HG02623 (cell line): Measurements from ENCODE around the gene NFIX.

Experiments used
- ATAC-seq: cut with Tn5 transposase; IDR thresholded peaks from one replicate; pipeline ENCODE4 v1.9.1; 2021; ENCODE audit warnings: moderate library complexity; ENCODE audit not compliant: unreplicated experiment

The NFIX gene

DNA sequence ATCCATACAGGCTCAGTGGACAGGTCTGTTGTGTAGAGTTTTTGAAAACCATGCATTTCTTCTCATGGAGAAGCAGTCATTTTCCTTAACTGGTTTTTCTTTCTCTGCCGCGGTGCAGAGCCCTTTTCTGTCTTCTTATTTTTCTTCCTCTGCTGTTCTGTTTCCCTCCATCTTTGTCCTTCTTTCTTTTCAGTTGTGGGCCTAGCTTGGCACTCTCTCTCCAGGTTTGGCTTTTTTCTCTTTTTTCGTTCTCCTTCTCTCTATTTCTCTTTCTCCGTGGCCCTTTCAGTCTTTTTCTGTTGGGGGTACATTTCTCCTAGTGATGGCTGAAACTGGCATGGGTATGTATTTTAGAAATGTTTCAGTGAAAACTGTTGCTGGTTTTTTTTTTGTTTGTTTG, 24.1 kb downstream of the NFIX start:
- no peak for ATAC-seq

DNA sequence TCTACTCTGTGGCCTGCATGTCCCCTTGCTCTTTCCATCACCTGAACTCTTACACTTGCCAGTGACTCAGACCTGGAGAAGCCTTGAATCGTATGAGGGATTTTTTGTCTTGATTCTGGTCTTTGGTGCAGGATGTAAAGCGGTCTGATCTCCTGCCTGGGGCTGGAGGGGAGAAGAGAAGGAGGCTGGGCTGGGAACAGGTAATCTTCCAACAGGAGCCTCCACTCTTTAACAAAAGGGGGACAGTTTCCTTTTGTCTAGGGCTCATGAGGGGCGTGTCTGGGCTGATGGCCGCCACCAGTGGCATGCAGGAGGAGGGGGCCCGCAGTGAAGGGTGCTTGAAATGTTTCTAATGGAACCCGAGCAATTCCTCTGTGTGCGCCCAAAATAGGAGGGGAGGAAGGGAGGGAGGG, 24.7 kb downstream of the NFIX start:
- no peak for ATAC-seq

DNA sequence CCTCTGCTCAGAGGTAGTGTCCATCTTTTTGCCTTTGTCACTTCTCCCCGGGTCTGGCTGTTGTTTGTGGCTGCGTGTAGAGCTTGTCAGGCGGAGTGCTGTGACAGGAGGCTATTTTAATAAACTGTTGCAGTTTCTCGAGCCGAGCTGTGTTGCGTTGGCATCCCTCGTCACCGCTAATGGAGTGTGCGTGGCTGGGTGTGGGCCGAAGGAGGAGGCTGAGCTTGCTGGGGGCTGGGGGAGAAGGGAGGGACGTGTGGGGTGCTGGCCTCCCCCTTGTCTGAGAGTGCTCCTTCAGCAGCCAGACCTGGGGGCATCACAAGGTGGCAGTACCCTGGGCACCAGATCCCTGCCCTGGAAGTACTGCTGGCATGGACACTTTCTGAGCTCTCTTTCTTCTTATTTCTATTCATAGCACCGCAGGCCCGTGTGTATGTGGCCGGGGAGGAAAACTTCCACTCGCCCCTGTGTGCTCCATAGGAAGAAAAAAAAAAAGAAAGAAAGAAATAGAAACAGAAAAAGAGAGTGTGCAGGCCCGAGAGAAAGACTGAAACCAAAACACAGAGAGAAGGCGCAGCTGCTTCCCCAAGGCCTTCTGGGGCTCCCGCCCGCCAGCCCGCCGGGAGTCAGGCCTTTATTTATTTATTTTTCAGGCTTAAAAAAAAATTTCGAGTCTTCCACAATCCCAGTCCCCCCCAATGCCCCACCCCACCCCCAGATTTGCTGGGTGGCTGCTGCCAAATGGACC, 27.0 kb downstream of the NFIX start:
- no peak for ATAC-seq

GRCh38 chr19:13022859-13023636, 27.8 kb downstream of the NFIX start:
- no peak for ATAC-seq

DNA sequence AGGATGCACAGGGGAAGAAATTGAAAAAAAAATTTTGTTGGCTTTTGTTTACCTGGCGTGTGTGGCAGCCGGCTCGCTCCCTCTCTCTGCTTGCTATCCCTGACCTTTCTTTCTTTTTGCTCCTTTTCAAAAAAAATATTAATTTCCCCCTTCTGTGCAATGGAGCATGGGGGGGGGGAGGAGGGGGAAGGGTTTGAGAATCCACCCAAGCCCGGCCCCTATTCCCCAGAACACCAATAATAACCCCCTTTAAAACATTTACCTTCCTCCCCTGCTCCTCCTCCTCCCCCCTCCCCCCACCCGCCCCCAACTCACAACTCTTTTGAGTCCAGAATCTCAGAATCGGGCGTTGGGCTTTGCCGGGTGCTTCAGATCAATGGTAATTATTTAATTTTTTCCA, 28.4 kb downstream of the NFIX start:
- ATAC-seq, result no peak

- no peak for ATAC-seq
Observed at GRCh38 chr19:13024126-13024950, 29.1 kb downstream of the NFIX start.

- no peak for ATAC-seq
Observed at GRCh38 chr19:13024951-13025697, 29.8 kb downstream of the NFIX start.

- ATAC-seq, result no peak
Observed at GRCh38 chr19:13025819-13026456, 30.7 kb downstream of the NFIX start.

GRCh38 chr19:13026462-13027370, 31.4 kb downstream of the NFIX start:
- ATAC-seq, result no peak

DNA sequence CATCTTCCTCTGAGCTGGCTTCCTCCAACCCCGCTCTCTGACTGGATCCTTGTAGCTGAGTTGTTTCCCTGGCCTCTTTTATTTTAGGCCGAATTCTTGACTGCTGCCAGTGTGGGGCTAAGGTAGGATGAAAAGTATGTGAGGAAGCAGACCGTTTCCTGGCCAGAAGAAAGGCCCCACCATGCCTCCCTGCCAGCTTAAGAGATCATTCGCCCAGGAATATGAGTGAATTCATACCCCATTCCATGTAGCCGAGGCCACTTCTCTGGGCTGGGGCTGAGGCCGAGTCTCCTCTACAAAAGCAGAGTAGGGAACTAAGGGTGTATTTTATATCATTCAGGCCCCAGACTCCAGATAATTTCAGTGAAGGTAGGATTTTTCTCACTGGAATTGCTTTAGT, 32.3 kb downstream of the NFIX start:
- ATAC-seq, result no peak

- no peak for ATAC-seq
Observed at GRCh38 chr19:13028027-13028426, 32.8 kb downstream of the NFIX start.

DNA sequence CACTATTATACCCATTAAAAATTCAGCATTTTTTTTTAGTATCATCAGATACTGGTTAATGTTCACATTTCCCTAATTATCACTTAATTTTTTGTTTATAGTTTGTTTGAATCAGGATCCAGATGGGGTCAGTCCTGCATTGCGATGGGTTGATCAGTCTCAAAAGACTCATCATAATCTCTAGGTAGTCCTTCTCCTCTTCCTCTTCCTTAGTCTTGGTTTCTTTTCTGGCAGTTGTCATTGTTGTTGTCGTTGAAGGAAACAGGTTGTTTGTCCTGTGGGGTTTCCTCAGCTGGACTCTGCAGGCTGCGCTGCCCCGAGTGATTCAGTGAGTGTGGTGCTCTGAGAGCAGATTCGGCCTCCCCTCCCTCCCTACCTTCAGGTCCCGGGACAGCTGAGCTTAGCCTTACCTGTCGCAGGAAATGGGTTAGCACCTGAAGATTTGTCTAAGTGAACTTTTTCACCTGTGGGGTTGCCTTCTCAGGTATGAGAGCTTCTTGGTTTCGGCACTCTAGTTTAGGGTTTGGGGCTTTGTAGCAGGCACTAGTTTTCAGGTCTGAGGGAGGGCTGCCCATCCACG, 34.1 kb downstream of the NFIX start:
- no peak for ATAC-seq

- ATAC-seq, result no peak
Observed at GRCh38 chr19:13029893-13030292, 34.6 kb downstream of the NFIX start.

GRCh38 chr19:13031917-13032623, 36.8 kb downstream of the NFIX start:
- ATAC-seq, result no peak

DNA sequence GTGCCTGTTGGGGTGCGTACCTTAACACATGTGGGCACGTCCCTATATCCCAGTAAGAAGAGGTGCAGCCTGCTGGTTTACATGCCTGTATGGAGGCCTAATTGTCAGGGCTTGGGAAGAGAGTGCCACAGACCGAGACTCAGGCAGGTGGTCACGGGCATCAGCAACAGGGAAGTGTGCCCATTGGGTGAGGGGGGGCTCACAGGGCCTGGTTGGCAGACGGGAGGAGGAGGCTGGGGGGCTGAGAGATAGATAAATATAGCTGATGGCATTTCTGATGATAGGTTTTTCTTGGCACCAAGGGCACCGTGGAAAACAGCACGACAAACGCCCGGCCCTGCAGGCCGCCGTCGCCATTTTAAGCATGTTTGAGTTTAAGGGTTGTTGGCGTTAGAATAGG, 37.6 kb downstream of the NFIX start:
- ATAC-seq, result no peak

DNA sequence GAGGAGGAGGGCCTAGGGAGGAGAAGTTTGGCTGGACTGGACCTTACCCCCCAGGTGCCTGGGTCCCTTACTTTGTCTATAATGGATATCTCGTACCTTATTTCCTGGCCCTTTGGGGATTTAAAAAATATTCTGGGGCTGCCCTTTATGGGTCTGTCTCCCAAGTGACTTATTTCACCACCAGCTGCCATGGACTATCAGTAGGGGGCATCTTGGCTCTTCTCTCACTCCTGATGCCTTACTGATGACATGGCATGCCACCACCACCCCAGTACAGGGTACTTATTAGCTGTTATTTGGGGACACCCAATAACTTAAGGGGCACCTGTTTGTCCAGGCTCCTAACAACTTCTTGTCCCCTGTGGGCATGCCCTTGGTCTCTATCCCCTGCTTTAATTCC, 38.0 kb downstream of the NFIX start:
- ATAC-seq, result no peak

DNA sequence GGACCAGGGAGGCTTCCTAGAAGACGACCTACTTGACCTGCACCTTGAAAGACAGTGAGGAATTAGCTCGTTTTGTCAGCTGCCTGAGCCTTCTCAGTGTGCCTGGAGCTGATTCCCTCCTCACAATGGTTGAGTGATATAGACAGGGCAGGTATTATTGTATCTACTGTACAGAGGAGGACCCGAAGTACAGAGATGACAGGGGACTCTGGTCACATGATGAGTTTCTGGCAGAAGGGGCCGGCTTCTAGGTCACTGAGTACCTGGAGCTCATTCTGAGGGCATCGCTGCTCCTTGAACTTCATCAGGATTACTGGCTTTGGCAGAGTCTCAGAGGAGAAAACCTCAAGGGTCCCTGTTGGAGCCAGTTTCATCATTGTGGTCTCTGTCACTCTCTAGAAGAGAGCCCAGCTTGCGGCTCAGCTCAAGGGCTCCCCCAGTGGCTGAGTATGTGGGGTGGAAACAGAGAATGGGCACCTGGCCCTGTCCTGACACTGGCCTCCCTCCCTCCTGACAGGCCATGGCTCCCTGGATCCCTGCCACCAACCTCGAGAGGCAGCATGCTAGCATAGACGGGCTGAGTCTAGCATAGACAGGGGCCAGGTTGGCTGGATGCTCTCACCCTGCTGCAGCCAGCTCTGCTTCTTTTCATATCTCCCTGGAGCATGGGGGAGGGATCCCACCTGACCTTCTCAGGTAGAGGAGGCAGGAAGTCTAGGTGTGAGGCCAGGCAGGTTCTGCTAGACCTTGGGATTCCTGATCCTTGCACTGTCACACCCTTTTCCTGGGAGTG, 38.7 kb downstream of the NFIX start:
- no peak for ATAC-seq

- ATAC-seq, result no peak
Observed at GRCh38 chr19:13034636-13035035, 39.4 kb downstream of the NFIX start.
